ENCODE measurements around the gene IDUA.
"Not testable (repeated sequence)": the region's sequence is repeated elsewhere in the genome, so short reads cannot be mapped to it uniquely, and the experiment has no call there.

Gene IDUA

GRCh38 chr4:987624-988513 is 1.0 kb downstream of the IDUA start:
- no peak for FAIRE-seq

GRCh38 chr4:988726-989721 is 2.2 kb downstream of the IDUA start:
- no peak for FAIRE-seq

GRCh38 chr4:989722-990471 is 3.1 kb downstream of the IDUA start:
- no peak for FAIRE-seq

- FAIRE-seq = no peak
Measured at GRCh38 chr4:990746-991367, 4.0 kb downstream of the IDUA start.

GRCh38 chr4:991451-992296 is 4.8 kb downstream of the IDUA start:
- FAIRE-seq = no peak

GRCh38 chr4:992297-993110 is 5.7 kb downstream of the IDUA start:
- FAIRE-seq = no peak

- no peak for FAIRE-seq
Measured at GRCh38 chr4:993111-994029, 6.5 kb downstream of the IDUA start, which contains the start of gene SLC26A1. SLC26A1 (minus strand) TSS chr4:993404; CDS start chr4:991703, 1,701 bp downstream.

GRCh38 chr4:995311-996026 is 8.6 kb downstream of the IDUA start:
- no peak for FAIRE-seq

- FAIRE-seq = no peak
Measured at GRCh38 chr4:996030-996996, 9.5 kb downstream of the IDUA start.

GRCh38 chr4:996997-997374 is 10.1 kb downstream of the IDUA start:
- no peak for FAIRE-seq

- FAIRE-seq = no peak
Measured at GRCh38 chr4:997375-998071, 10.7 kb downstream of the IDUA start.

- FAIRE-seq = no peak
Measured at GRCh38 chr4:998096-998691, 11.3 kb downstream of the IDUA start.

- FAIRE-seq = not testable (repeated sequence)
Measured at GRCh38 chr4:999240-999863, 12.5 kb downstream of the IDUA start.

- no peak for FAIRE-seq
Measured at GRCh38 chr4:999882-1000425, 13.1 kb downstream of the IDUA start.

- FAIRE-seq = no peak
Measured at GRCh38 chr4:1000686-1001260, 13.9 kb downstream of the IDUA start.

Data from islet of Langerhans (tissue), 1 donor.